Measurements from ENCODE around the gene GOLGA7B.

The GOLGA7B gene

DNA sequence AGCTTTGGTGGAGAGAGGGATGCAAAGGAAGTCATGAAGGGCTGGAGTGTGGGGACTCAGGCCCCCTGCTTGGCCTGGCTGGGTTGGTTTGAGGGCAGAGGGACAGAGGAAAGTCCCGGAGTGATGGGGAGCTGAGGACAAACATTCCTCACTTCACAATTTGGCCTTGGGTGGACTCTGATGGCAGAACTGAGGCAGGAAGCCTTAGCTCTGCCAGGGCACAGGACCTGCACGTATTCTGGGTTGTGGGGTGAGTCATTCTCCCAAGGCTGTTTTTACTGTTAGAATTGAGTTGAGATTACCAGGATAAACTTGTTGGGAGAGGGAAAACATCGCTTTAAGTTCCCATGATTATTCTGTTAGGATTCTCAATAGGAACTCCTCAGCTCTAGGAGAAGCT, 2.6 kb downstream of the GOLGA7B start:
- H3K4me3 ChIP-seq (ENCODE audit: low read depth, low read length), result no peak overlapping the region
- no peaks in the 10 kb centered on the region for H3K9me3 ChIP-seq (ENCODE audit: control insufficient read depth, insufficient read depth, low read depth, low read length)
- H3K27ac ChIP-seq (ENCODE audit: extremely low read depth, low read depth, low read length), result no peak overlapping the region
- H3K36me3 ChIP-seq (ENCODE audit: control insufficient read depth in 2 of 2, insufficient read depth in 1 of 2, low read length in 2 of 2), result no peaks in the 10 kb centered on the region
- ChIA-PET CTCF (interaction anchor here (0.7 to 1.5 kb wide), 2 partner anchors 60 to 396 kb away, joined by 4 read pairs; no protein-coding TSS in a partner anchor), POLR2A (interaction anchor here (0.7 kb wide), 1 partner anchor 264 kb away, joined by 5 read pairs; no protein-coding TSS in a partner anchor)
- no peaks in the 10 kb centered on the region for H3K4me1 ChIP-seq (ENCODE audit: control insufficient read depth, insufficient read depth, low read length)
- TF ChIP-seq ZBTB49 (tag by site-specific recombination; IDR thresholded peaks at IDR 0.05; ENCODE audit: low read depth) (no peak), ZNF777 (tag by site-specific recombination; IDR thresholded peaks at IDR 0.05; ENCODE audit: borderline replicate concordance) (no peak), ZNF24 (tag by site-specific recombination; IDR thresholded peaks at IDR 0.05) (no peak), OVOL3 (tag by site-specific recombination; IDR thresholded peaks at IDR 0.05) (no peak), ZNF776 (tag by site-specific recombination; IDR thresholded peaks at IDR 0.05; ENCODE audit: borderline replicate concordance) (no peak), ZNF302 (tag by site-specific recombination; IDR thresholded peaks at IDR 0.05; ENCODE audit: low read depth) (no peak), ZNF366 (tag by site-specific recombination; conservative IDR thresholded peaks at IDR 0.05) (0 out of 2 replicates have a peak, but pooled peaks have one; percentile 13)

GRCh38 chr10:97852840-97853405, 3.3 kb downstream of the GOLGA7B start:
- no peaks in the 10 kb centered on the region for H3K4me1 ChIP-seq (ENCODE audit: control insufficient read depth, insufficient read depth, low read length)
- H3K27ac ChIP-seq (ENCODE audit: extremely low read depth, low read depth, low read length), result no peak overlapping the region
- H3K36me3 ChIP-seq (ENCODE audit: control insufficient read depth in 2 of 2, insufficient read depth in 1 of 2, low read length in 2 of 2), result no peaks in the 10 kb centered on the region
- H3K9me3 ChIP-seq (ENCODE audit: control insufficient read depth, insufficient read depth, low read depth, low read length), result no peaks in the 10 kb centered on the region
- H3K4me3 ChIP-seq (ENCODE audit: low read depth, low read length), result no peak overlapping the region
- ChIA-PET POLR2A (no interaction called here), CTCF (interaction anchor here (1.3 to 1.5 kb wide), 2 partner anchors 61 to 151 kb away, joined by 3 to 4 read pairs; no protein-coding TSS in a partner anchor)
- TF ChIP-seq ZNF777 (tag by site-specific recombination; IDR thresholded peaks at IDR 0.05; ENCODE audit: borderline replicate concordance), result no peak
- no peak for TF ChIP-seq ZNF148 (tag by site-specific recombination; IDR thresholded peaks at IDR 0.05; ENCODE audit: borderline replicate concordance)
- TF ChIP-seq, protein P1, sequence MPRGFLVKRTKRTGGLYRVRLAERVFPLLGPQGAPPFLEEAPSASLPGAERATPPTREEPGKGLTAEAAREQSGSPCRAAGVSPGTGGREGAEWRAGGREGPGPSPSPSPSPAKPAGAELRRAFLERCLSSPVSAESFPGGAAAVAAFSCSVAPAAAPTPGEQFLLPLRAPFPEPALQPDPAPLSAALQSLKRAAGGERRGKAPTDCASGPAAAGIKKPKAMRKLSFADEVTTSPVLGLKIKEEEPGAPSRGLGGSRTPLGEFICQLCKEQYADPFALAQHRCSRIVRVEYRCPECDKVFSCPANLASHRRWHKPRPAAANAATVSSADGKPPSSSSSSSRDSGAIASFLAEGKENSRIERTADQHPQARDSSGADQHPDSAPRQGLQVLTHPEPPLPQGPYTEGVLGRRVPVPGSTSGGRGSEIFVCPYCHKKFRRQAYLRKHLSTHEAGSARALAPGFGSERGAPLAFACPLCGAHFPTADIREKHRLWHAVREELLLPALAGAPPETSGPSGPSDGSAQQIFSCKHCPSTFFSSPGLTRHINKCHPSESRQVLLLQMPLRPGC (tag by site-specific recombination; IDR thresholded peaks at IDR 0.05), result no peak
- no peak for TF ChIP-seq TCF7L2 (IDR thresholded peaks at IDR 0.05; ENCODE audit: borderline replicate concordance, low read depth, low read length)
- TF ChIP-seq ZNF544 (tag by site-specific recombination; IDR thresholded peaks at IDR 0.05), result no peak
- TF ChIP-seq, protein P2, sequence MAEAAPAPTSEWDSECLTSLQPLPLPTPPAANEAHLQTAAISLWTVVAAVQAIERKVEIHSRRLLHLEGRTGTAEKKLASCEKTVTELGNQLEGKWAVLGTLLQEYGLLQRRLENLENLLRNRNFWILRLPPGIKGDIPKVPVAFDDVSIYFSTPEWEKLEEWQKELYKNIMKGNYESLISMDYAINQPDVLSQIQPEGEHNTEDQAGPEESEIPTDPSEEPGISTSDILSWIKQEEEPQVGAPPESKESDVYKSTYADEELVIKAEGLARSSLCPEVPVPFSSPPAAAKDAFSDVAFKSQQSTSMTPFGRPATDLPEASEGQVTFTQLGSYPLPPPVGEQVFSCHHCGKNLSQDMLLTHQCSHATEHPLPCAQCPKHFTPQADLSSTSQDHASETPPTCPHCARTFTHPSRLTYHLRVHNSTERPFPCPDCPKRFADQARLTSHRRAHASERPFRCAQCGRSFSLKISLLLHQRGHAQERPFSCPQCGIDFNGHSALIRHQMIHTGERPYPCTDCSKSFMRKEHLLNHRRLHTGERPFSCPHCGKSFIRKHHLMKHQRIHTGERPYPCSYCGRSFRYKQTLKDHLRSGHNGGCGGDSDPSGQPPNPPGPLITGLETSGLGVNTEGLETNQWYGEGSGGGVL (tag by site-specific recombination; IDR thresholded peaks at IDR 0.05), result no peak
- TF ChIP-seq, protein P3, sequence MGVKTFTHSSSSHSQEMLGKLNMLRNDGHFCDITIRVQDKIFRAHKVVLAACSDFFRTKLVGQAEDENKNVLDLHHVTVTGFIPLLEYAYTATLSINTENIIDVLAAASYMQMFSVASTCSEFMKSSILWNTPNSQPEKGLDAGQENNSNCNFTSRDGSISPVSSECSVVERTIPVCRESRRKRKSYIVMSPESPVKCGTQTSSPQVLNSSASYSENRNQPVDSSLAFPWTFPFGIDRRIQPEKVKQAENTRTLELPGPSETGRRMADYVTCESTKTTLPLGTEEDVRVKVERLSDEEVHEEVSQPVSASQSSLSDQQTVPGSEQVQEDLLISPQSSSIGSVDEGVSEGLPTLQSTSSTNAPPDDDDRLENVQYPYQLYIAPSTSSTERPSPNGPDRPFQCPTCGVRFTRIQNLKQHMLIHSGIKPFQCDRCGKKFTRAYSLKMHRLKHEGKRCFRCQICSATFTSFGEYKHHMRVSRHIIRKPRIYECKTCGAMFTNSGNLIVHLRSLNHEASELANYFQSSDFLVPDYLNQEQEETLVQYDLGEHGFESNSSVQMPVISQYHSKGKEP (tag by site-specific recombination; IDR thresholded peaks at IDR 0.05), result no peak
- TF ChIP-seq ZNF341 (tag by site-specific recombination; IDR thresholded peaks at IDR 0.05; ENCODE audit: low read depth), result no peak
- no peak for TF ChIP-seq ZNF423 (tag by site-specific recombination; IDR thresholded peaks at IDR 0.05)
- no peak for TF ChIP-seq ZNF175 (tag by site-specific recombination; IDR thresholded peaks at IDR 0.05)
- TF ChIP-seq ZBTB21 (tag by site-specific recombination; IDR thresholded peaks at IDR 0.05), result no peak
- TF ChIP-seq ZFP3 (tag by site-specific recombination; IDR thresholded peaks at IDR 0.05; ENCODE audit: low read depth), result no peak
- no peak for TF ChIP-seq GFI1B (tag by site-specific recombination; IDR thresholded peaks at IDR 0.05)
- no peak for TF ChIP-seq ZSCAN18 (tag by site-specific recombination; IDR thresholded peaks at IDR 0.05)

All from HEK293 (cell line).